Endothelial cell of umbilical vein (primary cell): ENCODE data around the gene ENO4. TPM values are rescaled to one million over a fixed set of nuclear protein-coding genes. Genes with fewer than 3 reads are reported as not detected.

Source experiments
- BruUV-seq: library from RNA; stranded (reverse); fragments of 400-500 nt; replicated peaks from 2 replicates; lab custom pipeline; 2021; lab: Mats Ljungman, UMichigan
- CTCF ChIA-PET: fragments of 300-600, 350-600 bp; sonication (Branson Sonifier 250); formaldehyde crosslinking; loops from one replicate; lab custom pipeline; 2021; ENCODE audit warnings: antibody characterized with exemption, inconsistent platforms; lab: Charles Lee
- POLR2A ChIA-PET: fragments of 300-600, 350-600 bp; sonication (Branson Sonifier 250); formaldehyde crosslinking; loops from one replicate; lab custom pipeline; 2021; ENCODE audit warnings: antibody characterized with exemption, inconsistent platforms; lab: Charles Lee
- DNase-seq: peaks from one replicate; pipeline ENCODE4 v3.0.0-alpha.2; 2011; ENCODE audit warnings: low read depth, low spot score
- FAIRE-seq: peaks from 2 replicates; lab custom pipeline; 2011; peaks lifted over from hg19 to GRCh38; lab: Jason Lieb, UNC
- H2AFZ ChIP-seq: 2 replicates; pipeline ENCODE4 v1.6.0; 2012; ENCODE audit warnings: low read depth, low read length, control low read depth, inconsistent platforms
- H3K27ac ChIP-seq: 2 replicates; pipeline ENCODE4 v1.5.1; 2011; ENCODE audit warnings: low read depth, mild to moderate bottlenecking, control low read depth, low read length, moderate library complexity; ENCODE audit not compliant: insufficient read depth
- H3K27me3 ChIP-seq, 2 experiments: 2 replicates each; pipeline versions ENCODE4 v1.6.0 to v1.6.1; 2011; ENCODE audit warnings: low read length in 2 of 2, mixed read lengths in 1 of 2; ENCODE audit not compliant: control insufficient read depth in 2 of 2, insufficient read depth in 2 of 2
- H3K36me3 ChIP-seq, 2 experiments: 2 replicates in 1 of 2; 3 replicates in 1 of 2; pipeline ENCODE4 v1.5.1; 2011; ENCODE audit warnings: low read length in 2 of 2, mild to moderate bottlenecking in 1 of 2, moderate library complexity in 1 of 2; ENCODE audit not compliant: control insufficient read depth in 2 of 2, insufficient read depth in 2 of 2; ENCODE audit errors: extremely low read depth in 1 of 2
- H3K4me1 ChIP-seq: 3 replicates; pipeline ENCODE4 v1.5.1; 2011; ENCODE audit warnings: mild to moderate bottlenecking, low read length; ENCODE audit not compliant: control insufficient read depth, insufficient read depth; ENCODE audit errors: extremely low read depth
- H3K4me2 ChIP-seq: 2 replicates; pipeline ENCODE4 v1.6.1; 2011; ENCODE audit warnings: low read length, control low read depth, mixed read lengths; ENCODE audit not compliant: insufficient read depth
- H3K4me3 ChIP-seq, 3 experiments: fragments of 200-600 bp in 1 of 3; sonication (generic), shearing (Covaris generic) in 1 of 3; replicated peaks in 1 of 3; 2 replicates each; pipeline ENCODE4 v1.5.1; 2011 to 2016; ENCODE audit warnings: control low read depth in 3 of 3, low read length in 3 of 3, mild to moderate bottlenecking in 2 of 3, inconsistent platforms in 1 of 3, low read depth in 1 of 3, moderate library complexity in 1 of 3; ENCODE audit not compliant: insufficient read depth in 1 of 3
- H3K79me2 ChIP-seq: 2 replicates; pipeline ENCODE4 v1.6.0; 2012; ENCODE audit warnings: low read length, inconsistent platforms; ENCODE audit not compliant: control insufficient read depth, insufficient read depth
- H3K9ac ChIP-seq: replicated peaks from 2 replicates; pipeline ENCODE3; 2011; ENCODE audit warnings: low read length, control low read depth; ENCODE audit not compliant: insufficient read depth; ENCODE audit errors: extremely low read depth
- H3K9me1 ChIP-seq: replicated peaks from 3 replicates; pipeline ENCODE4 v1.6.0; 2011; ENCODE audit warnings: mild to moderate bottlenecking, low read length; ENCODE audit not compliant: control insufficient read depth, insufficient read depth; ENCODE audit errors: extremely low read depth
- H3K9me3 ChIP-seq: replicated peaks from 2 replicates; pipeline ENCODE4 v1.5.1; 2012; ENCODE audit warnings: low read length, inconsistent platforms; ENCODE audit not compliant: control insufficient read depth, insufficient read depth
- H4K20me1 ChIP-seq: replicated peaks from 2 replicates; pipeline ENCODE3; 2011; ENCODE audit warnings: mild to moderate bottlenecking, low read length; ENCODE audit not compliant: control insufficient read depth, insufficient read depth; ENCODE audit errors: extremely low read depth
- CTCF ChIP-seq, 2 donors: IDR thresholded peaks; 1 replicate in 1 of 2; 2 replicates in 1 of 2; pipeline ENCODE4 v1.5.1; 2011; ENCODE audit warnings: low read length in 2 of 2, mild to moderate bottlenecking in 2 of 2, moderate library complexity in 2 of 2, control low read depth in 1 of 2, inconsistent platforms in 1 of 2, low read depth in 1 of 2; ENCODE audit not compliant: insufficient read depth in 1 of 2; ENCODE audit errors: extremely low read depth in 1 of 2
- EZH2 ChIP-seq: IDR thresholded peaks from 2 replicates; pipeline ENCODE4 v1.6.1; 2012; ENCODE audit warnings: borderline replicate concordance, low read depth, mild to moderate bottlenecking, moderate library complexity, low read length, inconsistent platforms; ENCODE audit not compliant: severe bottlenecking
- FOS ChIP-seq: IDR thresholded peaks from 2 replicates; pipeline ENCODE4 v1.6.1; 2011; ENCODE audit warnings: mild to moderate bottlenecking, low read length, moderate library complexity, borderline replicate concordance; ENCODE audit not compliant: insufficient read depth
- GATA2 ChIP-seq: IDR thresholded peaks from 2 replicates; pipeline ENCODE4 v1.7.0; 2011; ENCODE audit warnings: low read depth, mild to moderate bottlenecking, moderate library complexity, mixed read lengths, low read length; ENCODE audit not compliant: insufficient read length, insufficient read depth
- JUN ChIP-seq: IDR thresholded peaks from 2 replicates; pipeline ENCODE4 v1.6.1; 2011; ENCODE audit warnings: borderline replicate concordance, low read depth; ENCODE audit not compliant: insufficient read length, insufficient read depth
- MAX ChIP-seq: IDR thresholded peaks from 2 replicates; pipeline ENCODE4 v1.6.1; 2011; ENCODE audit not compliant: insufficient read depth, insufficient read length
- MYC ChIP-seq: IDR thresholded peaks from one replicate; pipeline ENCODE4 v1.6.1; 2011; ENCODE audit warnings: mild to moderate bottlenecking, low read depth, low read length
- POLR2A ChIP-seq: IDR thresholded peaks from 2 replicates; pipeline ENCODE4 v1.6.1; 2012; ENCODE audit warnings: low read depth, mild to moderate bottlenecking, control low read depth, low read length
- POLR2AphosphoS5 ChIP-seq: IDR thresholded peaks from 2 replicates; pipeline ENCODE4 v1.6.1; 2012; ENCODE audit warnings: low read depth, mild to moderate bottlenecking, control low read depth, low read length, moderate library complexity; ENCODE audit not compliant: insufficient read depth
- dilution Hi-C: fragments of 300-500 bp; cut with MboI; formaldehyde crosslinking; loops from one replicate; pipeline ENCODE4 v1.15.0; 2019; ENCODE audit warnings: low sequenced_read_pairs; ENCODE audit not compliant: extremely low pct_ligation_motif_present
- intact Hi-C: fragments of 100-400 bp; cut with micrococcal nuclease; formaldehyde crosslinking; loops from one replicate; pipeline ENCODE4 v1.10.0; 2022
- polyA plus RNA-seq, 4 experiments: library from polyadenylated mRNA; depleted of rRNA in 3 of 4; stranded (reverse) in 3 of 4; unstranded in 1 of 4; fragments of >200 nt; gene quantifications; 2 replicates each; pipeline versions ENCODE4 v1.2.1 to v1.2.3, GENCODE V29; 2011 to 2012; ENCODE audit warnings: missing spikeins in 1 of 4
- total RNA-seq: library from RNA; stranded (reverse); gene quantifications from 2 replicates; pipeline ENCODE4 v1.2.3, GENCODE V29; 2021

Gene ENO4
- total and polyA plus RNA-seq, 2 donors (not counting 3 experiments of a cell fraction or from before 2014, with no cell fraction given) = 0.08 TPM; not detected in 1

GRCh38 chr10:116878123-116878522 is 28.8 kb downstream of the ENO4 start:
- Histone ChIP-seq H4K20me1 (no peaks in the 10 kb centered on the region), H3K27me3 (peaks cover 1 to 2% of the 10 kb centered on the region in 2 experiments), H3K9me1 (no peaks in the 10 kb centered on the region), H3K36me3 (no peaks in the 10 kb centered on the region), H3K4me3 (no peak overlapping the region), H2AFZ (no peak overlapping the region), H3K9me3 (no peaks in the 10 kb centered on the region), H3K4me2 (no peak overlapping the region), H3K9ac (no peak overlapping the region), H3K4me1 (no peaks in the 10 kb centered on the region), H3K79me2 (no peaks in the 10 kb centered on the region), H3K27ac (no peak overlapping the region)
- POLR2A ChIA-PET = no interaction called here
- CTCF ChIA-PET = no interaction called here
- no peak for FAIRE-seq
- no peak for DNase-seq
- TF ChIP-seq POLR2AphosphoS5 (no peak), POLR2A (no peak), JUN (no peak), FOS (no peak), GATA2 (no peak), MAX (no peak), MYC (no peak), CTCF (IDR thresholded peaks at IDR 0.05; ENCODE audit: extremely low read depth in 1 of 2, insufficient read depth in 1 of 2, low read depth in 1 of 2, low read length in 2 of 2) (no peak), EZH2 (no peak)
- intact Hi-C loops = no loop called here
- dilution Hi-C loops = no loop called here
- BruUV-seq = TSS peak; percentile 9
